Measurements from ENCODE around the gene CPSF4L.

Gene CPSF4L

DNA sequence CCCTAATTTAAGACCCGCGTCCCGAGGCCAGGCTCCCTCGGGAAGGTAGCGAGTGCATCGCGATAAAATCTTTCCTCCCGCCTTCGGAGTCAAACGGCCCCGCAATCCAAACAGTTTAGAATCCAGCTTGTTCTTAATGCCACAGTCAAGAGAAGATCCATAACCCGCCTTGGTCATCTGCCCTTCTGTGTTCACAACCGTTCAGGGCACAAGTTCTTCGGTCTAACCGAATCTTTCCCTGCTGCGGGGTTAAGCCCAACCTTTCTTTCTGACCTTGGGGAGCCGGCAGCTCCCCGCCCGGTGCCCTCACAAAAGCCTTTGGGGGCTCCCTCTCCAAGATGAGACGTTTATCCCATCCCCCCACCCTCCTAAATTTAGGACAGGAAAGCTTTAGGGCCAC, 30.3 kb downstream of the CPSF4L start:
- no peak for DNase-seq

DNA sequence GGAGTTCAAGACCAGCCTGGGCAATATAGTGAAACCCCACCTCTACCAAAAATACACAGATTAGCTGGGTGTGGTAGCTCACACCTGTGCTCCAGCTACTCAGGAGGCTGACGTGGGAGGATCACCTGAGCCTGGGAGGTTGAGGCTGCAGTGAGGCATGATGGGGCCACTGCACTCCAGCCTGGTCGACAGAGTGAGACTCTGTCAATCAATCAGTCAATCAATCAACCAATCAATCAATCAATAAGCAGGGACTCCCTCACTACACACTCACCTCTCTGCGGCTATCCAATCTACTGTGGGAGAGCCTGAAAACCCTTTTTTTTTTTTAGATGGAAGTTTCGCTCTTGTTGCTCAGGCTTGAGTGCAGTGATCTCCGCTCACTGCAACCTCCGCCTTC, 31.6 kb downstream of the CPSF4L start:
- DNase-seq, result no peak

DNA sequence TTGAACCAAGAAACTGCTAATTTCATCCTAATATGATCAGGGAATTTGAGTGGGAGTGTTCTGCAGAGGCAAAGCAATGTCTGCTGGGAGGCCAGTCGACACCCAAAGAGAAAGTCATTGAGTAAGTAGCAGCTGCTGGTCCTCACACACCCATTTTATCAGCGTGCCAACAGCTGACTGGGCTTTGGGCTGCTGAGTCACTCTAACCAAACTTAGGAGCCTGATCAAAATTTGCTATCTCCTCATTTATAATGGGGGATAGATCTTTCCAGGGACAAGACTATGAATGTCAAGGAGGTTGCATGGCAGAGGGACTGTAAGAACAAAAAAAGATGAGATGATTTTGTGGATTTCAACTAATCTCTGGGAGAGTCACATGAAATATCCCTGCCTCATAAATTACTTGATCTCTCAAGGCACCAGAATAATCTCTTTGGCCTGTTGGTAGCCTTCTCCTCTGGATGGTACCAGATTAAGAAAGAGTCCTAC, 32.9 kb downstream of the CPSF4L start:
- DNase-seq, result peak; percentile 22 to 31

DNA sequence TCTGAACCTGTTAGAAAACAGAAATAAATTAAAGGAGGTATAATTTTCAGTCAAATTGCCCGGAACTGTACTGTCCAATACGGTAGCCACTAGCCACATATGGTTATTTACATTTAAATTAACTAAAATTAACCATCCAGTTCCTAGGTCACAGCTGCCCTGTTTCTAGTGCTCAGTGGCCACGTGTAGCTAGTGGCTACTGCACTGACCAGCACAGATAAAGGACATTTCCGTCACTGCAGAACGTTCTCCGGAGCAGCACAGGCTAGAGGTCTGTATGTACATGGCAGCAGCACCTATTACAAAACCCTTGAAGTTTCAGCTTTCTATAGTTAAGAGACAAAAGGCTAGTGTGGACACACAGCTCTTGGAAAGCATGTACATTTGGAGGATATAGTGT, 33.7 kb downstream of the CPSF4L start:
- no peak for DNase-seq

DNA sequence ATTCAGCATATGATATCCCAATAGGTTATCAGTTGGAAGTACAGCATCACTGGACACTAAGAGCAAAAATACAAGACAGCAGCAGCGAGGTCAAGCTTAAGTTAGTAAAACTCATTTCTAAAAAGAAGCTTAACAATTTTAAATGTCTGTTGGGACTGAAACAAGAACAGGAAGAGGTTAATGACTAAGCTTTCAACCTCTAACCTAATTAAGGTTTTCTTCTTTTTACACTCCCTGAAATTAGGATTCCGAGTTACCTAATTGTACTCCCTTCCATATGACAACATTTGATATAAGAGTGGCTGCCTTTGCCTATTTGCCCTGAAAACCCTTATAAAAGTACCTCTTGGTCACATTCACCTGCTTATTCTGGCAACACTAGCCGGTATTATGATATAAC, 34.3 kb downstream of the CPSF4L start:
- DNase-seq, result no peak

DNA sequence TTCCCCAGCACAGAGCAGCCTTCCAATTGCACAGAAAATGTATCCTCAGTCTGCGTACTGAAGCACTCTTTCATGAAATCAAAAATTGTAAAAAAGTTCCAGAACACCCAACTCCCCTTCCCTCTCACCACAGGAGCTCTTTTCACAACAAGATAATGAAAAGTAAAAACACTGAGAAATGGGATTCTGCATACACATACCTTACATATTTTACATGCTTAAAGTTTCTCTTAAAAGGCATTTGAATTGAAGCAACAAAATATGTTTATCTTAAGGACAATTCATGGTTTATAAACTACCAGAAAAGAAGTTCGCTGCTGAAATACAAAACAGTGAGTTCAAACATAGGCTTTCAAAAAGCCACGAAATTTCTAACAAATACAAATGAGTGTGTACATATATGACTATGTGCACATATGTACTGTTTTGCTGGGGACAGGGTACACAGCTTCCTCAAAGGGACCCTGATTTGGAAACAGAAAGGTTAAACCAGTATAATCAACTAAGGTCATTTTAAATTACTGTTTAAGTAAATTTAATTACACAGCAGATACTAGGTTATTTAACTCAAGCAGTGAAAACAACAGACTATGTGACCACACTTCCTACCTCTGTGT, 35.0 kb downstream of the CPSF4L start:
- DNase-seq, result no peak

DNA sequence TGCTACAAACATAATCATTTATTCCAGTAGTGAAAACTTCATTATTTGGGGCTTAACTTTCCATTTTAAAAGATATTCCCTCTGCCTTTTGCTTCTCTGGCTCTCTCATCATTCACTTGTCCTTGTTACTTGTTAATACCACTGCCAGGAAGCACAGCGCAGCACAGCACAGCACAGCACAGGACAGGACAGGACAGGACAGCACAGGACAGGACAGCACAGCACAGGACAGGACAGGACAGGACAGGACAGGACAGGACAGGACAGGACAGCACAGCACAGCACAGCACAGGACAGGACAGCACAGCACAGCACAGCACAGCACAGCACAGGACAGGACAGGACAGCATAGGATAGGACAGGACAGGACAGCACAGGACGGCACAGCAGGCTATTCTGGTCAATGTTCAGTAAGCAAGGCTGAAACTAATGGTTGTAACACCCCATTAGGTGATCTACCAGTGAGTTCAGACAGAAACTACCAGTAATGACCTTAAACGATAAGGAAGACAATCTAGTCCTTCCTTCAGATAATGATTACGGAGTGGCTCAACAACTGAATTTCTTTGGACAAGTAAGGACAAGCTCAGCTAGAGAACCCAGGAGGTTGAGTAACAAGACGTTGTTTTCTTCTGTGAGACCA, 36.9 kb downstream of the CPSF4L start:
- no peak for DNase-seq

DNA sequence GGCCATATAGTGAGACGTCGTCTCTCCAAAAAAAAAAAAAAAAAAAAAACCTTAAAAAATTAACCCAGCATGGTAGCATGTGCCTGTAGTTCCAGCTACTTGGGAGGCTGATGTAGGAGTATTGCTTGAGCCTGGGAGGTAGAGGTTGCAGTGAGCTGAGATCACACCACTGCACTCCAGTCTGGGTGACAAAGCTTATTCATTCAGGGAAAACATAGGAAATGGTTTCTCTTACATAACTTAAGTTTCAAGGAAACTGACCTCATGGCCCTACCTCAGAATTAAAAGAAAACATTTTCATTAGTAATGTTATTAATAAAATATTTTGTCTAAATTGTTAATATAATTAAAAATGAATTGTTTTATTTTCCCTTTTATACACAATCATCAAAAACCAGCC, 37.4 kb downstream of the CPSF4L start:
- no peak for DNase-seq

DNA sequence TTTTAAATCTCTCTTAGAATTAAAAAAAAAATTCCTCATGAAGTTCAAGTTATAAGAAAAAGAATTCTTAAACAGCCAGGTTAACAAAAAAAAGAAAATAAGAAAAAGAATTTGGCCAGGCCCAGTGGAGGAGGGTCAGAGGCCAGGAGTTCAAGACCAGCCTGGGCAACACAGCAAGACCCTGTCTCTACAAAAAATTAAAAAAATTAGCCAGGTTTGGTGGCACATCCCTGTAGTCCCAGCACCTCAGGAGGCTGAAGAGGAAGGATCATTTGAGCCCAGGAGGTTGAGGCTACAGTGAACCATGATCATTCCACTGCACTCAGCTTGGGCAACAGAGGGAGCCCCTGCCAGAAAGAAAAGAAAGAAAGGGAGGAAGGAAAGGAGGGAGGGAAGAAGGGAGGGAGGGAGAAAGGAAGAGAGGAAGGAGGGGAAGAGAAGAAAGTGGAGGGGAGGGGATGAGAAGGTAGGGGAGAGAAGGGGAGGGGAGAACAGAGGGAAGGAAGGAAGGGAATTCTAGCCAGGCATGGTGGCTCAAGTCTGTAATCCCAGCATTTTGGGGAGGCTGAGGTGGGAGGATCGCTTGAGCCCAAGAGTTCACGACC, 38.0 kb downstream of the CPSF4L start:
- no peak for DNase-seq

DNA sequence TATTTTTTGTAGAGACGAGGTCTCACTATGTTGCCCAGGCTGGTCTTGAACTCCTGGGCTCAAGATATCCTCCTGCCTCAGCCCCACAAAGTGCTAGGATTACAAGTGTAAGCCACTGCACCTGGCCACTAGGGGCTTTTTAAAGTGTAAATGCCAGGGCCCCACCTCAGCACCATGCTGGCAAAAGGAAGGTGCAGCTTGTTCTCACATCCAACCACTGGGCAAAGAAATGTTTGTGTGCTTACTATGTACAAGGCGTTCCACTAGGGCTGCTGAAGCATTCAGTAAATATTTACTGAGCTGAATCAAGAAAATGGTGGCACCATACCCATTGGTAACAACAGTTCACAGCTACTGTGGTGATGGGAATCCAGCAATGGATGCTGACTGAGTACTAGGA, 46.2 kb downstream of the CPSF4L start:
- no peak for DNase-seq

DNA sequence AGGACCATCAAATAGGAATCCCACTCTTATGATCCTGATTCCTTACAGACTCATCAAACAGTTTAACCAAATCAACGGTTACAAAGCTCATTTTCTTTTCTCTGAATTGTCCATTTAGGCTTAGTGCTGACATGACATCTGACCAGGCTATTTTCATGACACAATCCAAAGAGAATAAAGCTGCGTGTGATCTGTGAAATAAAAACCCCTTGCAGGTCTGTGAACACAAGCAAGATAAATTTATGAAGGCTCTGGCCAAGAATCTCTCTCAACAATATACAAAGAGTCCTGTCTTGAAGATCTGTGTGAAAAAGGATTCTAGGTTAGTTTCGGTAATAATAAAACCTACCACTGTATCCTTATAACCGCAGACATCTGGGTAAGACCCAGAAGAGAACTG, 46.8 kb downstream of the CPSF4L start:
- DNase-seq, result no peak

DNA sequence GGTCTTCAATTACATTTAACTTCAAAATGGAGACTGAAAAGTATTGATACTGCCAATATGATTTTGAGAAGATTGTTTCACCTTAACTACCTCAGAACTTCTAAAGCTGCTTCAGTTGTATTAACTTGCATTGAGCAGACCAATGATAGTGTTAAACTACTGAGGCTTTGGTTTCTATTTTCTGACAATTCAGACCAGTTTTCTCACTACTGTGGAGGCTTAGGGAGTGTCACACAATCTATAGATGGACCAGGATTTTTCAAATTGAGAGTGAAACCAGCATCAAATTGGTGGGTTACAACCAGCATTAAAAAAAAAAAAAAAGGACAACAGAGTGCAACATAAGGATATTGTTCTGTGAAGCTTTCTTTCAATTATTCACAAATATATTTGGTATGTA, 47.7 kb downstream of the CPSF4L start:
- DNase-seq, result no peak

DNA sequence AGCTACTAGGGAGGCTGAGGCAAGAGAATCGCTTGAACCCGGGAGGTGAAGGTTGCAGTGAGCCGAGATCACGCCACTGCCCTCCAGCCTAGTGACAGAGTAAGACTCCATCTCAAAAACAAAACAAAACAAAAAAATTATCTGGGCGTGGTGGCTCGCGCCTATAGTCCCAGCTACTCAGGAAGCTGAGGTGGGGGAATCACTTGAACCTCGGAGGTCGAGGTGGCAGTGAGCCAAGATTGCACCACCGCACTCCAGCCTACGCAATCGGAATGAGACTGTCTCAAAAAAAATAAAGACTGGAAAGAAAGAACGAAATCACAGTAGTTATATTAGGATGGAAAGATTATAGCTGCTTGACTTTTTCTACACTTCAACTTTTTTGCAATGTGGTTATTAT, 49.9 kb downstream of the CPSF4L start:
- DNase-seq, result peak; percentile 75 to 76

DNA sequence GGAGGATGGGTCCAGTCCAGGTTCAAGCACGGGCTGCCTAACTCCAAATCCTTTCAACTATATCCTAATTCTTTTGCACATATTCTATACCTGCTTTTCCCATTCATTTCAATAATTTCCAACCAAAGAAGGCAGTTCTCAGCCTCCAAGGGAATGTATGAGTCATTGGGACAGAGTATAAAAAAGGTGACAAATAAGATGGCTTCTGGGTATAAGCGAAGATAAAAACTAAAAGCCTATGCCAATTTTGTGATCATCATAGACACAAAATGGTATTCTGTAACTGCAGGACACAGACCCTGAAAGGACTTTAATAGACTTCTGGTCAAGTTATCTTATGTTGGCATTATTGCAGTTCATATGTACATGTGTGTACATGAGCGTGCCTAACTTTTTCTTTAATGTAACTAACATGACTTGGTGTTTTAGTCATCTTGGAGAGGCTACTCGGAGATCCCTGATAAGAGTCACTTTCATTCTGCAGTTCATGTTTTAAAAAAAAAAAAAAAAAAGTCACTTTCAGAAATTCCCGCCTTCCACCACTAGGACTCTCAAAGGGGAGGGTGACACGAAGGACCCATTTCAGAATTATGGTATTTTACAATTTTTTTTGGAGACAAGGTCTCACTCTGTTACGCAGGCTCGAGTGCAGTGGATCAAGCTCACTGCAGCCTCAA, 51.5 kb downstream of the CPSF4L start:
- DNase-seq, result peak in 1 of 2 donors; percentile 28

DNA sequence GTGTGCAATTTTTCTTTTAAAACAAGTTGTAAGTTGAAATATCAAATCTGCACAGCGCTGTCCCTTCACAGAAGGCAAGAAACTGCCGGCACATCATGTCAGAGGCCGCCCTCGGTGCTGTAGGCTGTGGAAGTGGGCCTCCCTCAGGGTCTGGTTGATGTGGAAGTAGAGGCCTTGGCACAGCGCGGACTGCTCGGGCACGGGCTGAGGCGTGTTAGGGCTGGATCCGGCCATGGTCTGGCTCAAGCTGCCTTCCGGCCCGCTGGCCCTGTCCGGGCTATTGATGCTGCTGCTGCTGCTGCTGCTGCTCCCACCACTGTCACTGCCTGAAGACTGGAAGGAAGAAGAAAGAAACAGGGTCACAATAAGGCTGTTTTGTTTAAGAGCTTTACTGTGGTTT, 52.2 kb downstream of the CPSF4L start:
- no peak for DNase-seq

DNA sequence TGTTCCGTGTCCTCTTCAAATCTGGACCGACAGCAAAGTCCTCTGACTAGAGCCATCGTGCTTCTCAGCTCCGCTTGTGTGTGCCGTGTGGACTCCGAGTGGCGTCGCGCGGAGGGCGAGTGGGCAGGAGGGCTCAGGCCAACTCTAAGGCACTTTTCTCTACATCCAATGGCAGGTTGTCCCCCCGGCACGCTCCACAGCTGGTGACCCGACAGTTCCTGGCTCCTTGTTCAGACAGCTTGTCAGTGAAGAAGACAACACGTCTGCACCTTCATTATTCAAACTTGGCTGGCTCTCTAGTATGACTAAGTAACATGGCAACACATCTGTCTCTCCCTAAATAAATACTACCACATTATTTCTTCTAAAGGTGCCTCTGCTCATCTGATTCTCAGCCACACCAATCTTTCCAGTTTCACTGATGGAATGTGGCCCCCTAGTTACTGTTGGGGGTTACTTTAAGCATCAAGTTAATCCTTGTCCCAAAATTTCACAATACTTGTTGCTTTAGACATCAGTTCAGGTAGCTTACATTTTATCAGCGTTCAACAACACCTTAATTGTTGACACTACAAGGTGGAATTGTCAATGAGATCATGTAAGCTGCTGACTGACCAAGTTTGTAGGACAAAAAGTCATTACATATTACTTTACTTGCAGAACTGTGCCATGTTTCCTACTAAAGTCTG, 53.4 kb downstream of the CPSF4L start:
- DNase-seq, result no peak

DNA sequence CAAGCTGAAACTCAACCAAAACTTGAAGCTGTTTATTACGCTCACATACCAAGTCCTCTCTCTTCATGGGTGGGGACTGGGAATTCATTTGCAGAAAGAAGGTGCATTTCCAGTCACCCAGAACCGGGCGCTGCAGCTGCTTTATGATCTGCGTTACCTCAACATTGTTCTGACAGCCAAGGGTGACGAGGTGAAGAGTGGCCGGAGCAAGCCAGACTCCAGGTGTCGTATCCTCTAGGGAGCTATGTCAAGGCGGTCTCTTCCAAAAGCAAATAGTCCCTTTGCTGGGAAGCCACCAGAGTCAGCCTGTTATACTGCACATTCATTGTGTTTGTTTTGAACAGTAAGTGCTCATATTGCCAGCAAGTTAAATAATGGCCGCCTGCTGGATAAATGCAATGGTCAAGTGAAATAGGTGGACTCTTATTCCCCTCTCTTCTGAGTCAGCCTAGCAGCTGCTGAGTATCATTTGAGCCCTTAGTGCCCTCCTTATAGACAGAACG, 56.2 kb downstream of the CPSF4L start:
- no peak for DNase-seq

DNA sequence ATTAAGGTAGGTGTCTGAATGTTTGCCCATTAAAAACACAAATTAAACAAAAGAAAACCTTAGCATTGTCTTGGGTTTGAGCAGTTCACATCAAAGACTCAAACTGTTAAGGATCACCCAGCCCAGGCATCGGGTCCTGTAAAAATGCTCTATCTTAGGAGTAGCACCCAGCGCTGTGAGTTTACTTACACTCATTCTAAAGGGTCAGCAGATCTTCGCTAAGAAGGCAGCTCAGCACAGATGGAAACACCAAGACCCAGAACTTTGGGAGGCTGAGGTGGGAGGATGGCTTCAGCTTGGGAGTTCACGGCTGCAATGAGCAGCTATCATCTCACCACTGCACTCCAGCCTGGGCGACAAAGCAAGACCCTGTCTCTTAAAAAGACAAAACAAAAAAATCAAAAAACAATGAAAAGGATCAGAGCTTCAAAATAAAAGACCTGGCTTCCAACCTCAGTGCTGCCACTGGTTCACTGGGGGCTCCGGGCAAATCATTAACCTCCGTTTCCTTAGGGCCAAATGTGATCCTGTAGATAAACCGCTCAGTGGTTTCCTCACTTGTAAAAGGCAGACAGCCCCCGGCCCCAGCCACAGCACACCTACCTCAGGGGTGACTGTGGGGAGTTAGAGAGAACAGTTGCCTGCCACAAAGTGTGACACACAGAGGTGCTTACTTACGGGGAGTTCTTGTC, 57.7 kb downstream of the CPSF4L start:
- DNase-seq, result peak; percentile 31 to 37

DNA sequence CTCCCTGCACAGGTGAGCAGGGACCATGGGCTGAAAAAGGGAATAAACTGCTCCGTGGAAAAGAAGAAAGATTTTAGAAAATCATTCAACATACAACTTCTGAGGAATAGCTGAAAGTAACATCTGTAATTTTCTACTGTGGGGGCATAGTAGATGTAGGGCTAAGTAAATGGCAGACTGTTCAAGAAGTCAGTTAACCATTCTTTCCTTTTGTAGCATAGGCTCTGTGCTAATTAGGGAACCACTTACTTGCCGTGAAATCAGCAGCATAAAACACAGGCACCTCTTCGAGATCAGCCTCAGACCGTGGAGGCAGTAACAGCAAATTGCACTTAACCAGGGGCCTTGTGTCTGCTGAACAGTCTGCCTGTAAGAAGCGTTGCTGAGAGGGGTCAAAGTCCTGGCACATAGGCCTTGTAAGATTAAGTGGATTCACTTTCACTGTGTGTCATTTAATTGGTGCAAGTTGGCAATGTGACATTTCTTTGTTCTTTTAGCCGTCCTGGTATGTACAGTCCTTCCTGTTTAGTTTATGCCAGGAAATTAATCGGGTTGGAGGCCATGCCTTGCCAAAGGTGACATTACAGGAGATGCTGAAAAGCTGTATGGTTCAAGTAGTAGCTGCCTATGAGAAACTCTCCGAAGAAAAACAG, 58.4 kb downstream of the CPSF4L start:
- peak in 1 of 2 donors; percentile 21 for DNase-seq

DNA sequence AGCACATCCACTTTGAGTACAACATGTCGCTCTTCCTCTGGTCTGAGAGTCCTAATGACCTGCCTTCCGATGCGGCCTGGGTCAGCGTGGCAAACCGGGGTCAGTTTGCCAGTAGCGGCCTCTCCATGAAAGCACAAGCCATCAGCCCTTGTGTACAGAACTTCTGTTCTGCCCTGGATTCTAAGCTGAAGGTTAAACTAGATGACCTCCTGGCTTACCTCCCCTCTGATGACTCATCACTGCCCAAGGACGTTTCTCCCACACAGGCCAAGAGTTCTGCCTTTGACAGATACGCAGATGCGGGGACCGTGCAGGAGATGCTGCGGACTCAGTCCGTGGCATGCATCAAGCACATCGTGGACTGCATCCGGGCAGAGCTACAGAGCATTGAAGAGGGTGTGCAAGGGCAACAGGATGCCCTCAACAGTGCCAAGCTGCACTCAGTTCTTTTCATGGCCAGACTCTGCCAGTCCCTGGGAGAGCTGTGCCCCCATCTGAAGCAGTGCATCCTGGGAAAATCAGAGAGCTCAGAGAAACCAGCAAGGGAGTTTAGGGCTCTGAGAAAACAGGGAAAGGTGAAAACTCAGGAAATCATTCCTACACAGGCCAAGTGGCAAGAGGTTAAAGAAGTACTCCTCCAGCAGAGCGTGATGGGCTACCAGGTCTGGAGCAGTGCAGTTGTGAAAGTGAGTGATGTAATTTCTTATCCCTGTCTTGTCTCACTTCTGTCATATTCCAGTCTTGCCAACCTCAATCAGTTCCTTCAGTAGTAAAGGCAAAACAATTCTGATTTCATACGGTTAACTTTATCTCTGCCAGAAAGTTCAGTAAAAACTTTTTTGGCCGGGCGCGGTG, 60.2 kb downstream of the CPSF4L start:
- DNase-seq, result no peak

DNA sequence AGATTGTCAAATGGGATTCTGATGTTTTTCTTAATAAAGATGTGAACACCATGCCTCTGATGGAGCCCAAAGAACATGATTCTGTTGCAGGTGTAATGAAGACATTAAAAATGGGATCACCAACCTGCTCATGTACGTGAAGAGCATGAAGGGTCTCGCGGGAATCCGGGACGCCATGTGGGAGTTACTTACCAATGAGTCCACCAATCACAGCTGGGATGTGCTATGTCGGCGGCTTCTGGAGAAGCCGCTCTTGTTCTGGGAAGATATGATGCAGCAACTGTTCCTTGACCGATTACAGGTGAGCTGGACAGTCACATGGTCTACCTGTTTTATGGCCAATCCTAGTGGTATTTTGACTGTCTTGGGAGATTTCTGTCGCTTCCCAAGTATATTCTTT, 61.2 kb downstream of the CPSF4L start:
- no peak for DNase-seq
